Activated CD8-positive, alpha-beta memory T cell treated with anti-CD3 and anti-CD28 coated beads, Interleukin-2, amount 50 U/mL, for 1 hour (primary cell): Measurements from ENCODE around the gene ABLIM1.
"Not testable (repeated sequence)": the region's sequence is repeated elsewhere in the genome, so short reads cannot be mapped to it uniquely, and the experiment has no call there.

Experiments
- DNase-seq: peaks from one replicate; pipeline ENCODE4 v3.0.0-alpha.2; 2020; ENCODE audit errors: extremely low read depth

The ABLIM1 gene

DNA sequence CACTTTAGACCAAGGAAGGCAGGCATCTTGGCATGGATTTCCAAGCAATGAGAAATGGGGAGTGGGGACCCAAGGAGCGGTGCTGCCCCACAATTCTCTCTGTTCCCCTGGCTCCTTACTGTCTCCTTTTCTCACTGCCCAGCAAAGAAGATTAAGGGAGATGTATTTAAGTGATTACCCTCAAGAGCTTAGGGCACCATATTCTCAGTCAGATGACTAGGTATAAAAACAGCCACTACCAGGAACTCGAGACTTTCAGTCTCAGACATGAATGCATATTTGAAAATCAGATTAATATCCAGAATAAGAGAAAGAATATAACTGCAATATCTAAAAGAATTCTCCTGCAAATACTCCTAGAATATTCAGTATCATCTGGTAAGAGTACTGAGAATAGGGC, at the start of gene ABLIM1:
ABLIM1 (minus strand) TSS at position 101 of the 400 bp plus-strand sequence; CDS start at position 26, 75 bp downstream.
- no peak for DNase-seq

DNA sequence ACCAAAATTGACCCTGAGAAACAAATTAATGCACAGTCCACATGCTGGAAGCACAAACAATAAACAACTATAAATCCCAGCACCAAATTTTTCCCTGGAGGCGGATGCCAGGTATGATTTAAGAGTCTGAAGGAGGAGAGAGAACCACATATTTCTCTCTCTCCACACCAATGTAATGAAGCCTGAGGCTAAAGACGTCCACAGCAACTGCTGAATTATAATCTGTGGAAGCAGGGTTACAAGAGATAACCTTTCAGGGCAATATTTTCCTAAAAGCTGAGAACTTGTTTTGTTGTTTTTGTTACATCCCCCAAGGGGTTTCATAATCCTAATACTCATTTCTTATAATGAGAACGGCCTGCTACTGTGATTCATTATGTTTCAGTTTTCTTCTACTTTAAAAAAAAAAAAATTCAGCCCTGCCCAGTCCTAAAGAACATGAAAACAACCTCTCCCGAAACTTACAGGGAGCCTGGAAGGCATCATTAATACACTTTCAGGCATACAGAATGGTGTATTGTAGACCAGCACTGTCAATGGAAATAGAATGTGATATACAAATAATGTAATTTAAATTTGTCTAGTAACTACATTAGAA, 48.5 kb upstream of the ABLIM1 start:
- no peak for DNase-seq

DNA sequence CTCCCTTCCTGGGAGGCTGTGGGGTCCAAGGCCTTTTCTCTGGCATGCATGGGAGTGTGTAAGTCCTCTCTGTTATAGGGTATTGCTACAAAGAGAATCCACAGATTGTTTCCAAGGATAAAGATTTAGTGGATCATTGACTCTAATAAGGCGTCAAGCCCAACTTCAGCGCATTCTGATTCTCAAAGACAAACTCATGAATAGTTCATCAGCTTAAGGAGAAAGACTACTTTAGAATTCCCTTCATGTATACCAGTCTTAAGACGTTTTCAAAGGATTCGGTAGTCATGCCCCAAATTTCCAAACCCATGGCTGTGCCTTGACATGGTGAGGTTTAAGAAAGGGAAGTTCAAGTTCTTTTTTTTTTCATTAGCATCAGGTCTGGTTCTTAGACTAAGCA, 46.6 kb upstream of the ABLIM1 start:
- no peak for DNase-seq

DNA sequence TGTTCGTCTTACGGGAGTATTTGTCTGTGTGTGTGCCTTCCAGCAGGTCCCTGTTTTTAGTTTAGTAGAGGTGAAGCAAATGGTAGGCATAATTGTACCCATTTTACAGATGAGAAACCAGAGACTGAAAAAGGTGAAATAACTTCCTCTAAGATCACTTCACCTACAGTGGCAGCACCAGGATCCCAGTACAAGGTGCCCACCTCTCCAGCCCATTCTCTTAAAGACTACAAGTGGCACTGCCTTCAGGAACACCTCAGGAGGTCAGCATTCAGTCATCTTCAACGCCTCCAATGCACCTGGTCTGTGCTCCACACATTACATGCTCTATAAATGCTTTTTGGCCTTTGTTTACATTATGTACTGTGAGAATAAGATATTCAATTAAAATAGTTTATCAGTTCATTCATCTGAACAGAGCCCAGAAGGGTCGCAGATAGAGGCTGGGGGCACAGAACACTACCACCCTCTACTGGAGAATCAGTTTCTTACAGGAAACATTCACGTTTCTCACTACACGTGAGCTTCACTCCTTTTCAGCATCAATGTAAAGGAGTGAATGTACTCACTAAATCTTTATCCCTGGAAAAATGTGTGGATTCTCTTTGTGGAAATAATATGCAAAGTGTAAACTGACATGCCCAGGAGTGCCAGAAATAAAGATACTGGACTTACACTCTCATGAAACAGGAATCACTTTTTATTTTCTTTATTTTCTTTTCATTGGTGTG, 45.5 kb upstream of the ABLIM1 start:
- DNase-seq: no peak

DNA sequence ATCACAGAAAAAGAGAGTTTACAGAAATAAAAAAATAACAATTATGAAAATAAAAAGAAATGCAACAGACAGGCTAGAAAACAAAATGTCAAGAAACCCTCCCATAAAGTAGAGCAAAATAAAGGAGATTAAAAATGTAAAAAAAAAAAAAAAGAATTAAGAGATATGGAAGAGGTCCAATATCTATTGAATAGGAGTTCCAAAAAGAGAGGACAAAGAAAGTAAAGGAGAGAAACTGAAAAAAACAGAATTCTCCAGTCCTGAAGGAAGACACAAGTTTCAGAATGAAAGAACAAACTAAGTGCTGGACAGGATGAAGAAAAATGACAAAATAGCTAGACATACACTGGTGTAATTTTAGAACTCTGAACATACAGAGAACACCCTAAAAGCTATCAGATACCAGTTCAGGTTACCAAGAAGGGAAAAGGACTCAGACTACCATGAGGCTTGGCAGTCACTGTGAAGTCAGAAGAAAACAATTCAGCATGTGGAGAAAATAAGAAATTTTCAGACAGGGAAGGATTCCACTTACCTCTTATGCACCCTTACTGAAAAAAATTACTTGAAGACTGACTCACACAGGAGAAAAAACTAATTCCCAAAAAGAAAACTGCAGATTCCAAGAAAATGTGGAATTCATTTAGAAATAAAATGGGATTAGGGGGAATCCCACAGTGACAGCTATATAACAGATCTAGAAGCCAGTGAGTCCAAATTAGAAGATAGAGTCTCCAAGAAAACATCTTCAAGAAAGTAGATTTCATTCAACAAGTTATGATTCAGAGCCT, 40.4 kb upstream of the ABLIM1 start:
- no peak for DNase-seq

DNA sequence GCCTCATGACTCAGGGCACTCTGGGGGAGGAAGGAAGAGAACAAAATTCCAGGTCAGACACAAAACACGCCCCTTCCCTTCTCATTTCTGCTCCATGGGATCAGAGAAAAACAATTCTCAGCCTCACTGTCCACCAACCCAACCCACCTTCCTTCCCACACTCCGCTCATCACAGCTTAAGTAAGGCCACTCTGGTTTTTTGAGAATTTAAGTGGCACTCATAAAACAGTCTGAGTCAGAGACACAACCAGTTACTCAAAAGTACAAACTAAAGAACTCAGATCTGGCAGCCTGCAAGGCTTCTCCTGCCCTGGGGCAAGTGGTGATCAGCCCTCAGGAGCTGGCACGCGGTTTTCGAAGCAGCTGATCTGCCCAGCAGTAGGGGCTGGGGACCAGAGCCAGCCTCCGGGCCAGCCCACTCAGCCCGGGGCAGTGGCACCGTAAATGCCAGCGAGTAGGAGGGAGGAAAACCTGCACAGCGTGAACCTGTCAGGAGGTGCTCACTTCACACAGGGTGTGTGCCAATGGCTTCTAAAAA, 39.1 kb upstream of the ABLIM1 start:
- no peak for DNase-seq

DNA sequence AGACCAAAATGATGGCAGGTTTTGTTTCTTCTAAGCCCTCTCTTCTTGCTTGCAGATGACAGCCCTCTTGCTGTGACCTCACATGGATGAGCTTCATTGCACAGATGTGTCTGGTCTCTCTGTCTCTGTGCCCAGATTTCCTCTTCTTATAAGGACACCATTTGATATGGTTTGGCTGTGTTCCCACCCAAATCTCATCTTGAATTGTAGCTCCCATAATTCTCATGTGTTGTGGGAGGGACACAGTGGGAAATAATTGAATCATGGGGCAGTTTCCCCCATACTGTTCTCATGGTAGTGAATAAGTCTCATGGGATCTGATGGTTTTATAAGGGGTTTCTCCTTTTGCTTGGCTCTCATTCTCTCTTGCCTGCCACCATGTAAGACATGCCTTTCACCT, 38.2 kb upstream of the ABLIM1 start:
- not testable (repeated sequence) for DNase-seq

DNA sequence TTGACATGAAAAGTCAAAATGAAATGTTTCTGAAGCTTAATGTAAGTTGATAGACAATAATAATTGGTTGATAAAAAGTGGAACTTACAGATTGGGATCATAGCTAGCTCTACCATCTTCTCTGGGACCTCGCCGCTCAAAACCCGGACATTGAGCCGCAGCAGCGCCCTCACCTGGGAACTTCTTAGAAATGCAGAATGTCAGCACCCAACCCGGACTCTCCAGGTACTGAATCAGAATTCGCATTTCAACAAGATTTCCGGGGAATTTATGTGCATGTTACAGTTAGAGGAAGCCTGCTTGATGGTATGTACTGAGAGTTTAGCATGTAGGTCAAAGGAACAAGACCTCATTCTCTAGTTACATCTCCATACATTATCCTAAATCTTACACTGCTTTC, 36.7 kb upstream of the ABLIM1 start:
- DNase-seq: no peak

DNA sequence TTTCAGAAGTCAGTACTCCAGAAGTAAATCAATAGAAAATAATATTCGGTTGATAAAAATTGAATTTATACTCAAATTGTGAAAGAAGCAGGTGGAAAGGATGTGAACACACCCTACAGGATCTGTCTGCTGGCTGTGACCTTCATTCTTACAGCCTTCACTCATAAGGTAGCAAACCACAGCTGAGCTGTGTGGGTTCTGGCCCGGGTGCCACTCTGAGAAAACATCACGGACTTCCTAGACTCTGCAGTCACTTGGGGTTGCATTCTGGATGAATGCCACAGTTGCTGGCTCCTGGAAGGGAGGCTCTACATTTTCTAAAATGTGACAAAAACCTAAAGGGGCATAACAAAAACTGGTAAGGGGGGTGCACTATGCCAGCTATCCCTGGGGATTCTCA, 36.0 kb upstream of the ABLIM1 start:
- DNase-seq: no peak

DNA sequence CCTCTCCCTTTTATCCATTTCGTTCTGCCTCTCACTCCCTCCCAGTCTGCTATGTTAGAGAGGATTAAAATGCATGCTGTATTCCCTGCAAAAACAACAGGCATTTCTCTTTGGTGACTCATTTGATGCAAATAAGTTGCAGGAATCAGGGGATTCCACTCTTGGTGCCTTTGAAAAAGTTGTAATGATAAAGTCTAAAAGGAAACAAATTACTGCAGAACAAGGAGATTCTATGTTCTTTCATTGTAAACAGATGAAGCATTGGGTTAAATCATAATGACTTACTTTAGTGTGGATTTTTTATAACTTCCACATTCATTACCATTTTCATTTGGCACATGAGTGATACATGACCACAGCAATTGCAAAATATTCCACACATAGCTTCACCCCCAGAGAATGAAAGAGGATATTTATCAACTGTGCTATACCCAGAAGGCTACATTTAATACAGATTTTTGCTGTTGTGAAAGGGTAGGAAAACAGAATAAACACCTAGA, 33.4 kb upstream of the ABLIM1 start:
- DNase-seq: no peak

DNA sequence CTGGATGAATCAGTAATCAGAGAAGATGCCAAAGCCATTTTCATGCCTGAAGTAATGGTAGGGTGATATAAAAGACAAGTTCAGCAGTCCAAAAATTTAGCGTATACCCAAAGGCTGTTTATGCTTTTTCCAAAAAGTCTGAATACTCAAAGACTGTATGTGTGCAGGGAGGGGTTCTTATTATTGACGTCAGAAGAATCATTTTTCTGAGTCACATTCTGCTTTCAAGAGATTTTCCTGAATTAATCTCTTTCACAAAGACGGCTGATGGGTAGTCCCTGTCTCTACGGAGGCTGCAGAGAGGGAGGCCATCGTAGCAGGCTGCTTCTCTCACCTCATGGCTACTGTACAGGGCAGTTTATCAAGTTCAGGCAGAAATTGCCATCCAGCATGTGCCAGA, 30.7 kb upstream of the ABLIM1 start:
- no peak for DNase-seq

DNA sequence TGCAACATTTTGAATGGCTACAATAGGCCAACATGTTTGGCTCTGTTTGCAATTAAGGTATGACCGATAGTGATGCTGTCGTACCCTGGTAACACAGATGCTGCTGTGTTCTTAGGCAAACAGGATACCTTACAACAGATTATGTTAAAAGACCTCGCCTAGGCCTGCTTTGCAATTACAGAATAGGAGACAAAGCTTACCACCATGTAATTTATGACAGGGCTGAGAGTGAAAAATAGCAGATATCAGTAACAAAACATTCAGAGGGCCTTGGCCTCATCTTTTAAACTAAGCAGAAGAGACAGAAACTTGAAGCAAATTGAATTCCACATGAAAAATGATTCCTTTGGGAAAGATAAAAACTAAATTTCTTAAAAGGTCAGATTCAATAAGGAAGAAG, 29.4 kb upstream of the ABLIM1 start:
- no peak for DNase-seq

DNA sequence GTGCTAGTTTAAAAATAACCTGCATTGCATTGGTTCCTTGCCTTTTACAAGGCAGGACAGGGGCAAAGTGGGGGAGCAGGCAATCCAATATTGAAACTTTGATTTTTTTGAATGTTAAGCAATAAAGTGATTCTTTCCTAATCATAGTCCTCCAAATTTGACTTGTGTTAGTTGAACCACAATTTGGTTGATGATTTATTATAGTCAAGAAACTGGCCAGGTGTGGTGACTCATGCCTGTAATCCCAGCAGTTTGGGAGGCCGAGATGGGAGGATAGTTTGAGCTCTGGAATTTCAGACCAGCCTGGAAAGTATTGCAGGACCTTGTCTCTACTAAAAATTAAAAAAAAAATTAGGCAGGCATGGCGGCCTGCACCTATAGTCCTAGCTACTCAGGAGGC, 27.9 kb upstream of the ABLIM1 start:
- DNase-seq: no peak

DNA sequence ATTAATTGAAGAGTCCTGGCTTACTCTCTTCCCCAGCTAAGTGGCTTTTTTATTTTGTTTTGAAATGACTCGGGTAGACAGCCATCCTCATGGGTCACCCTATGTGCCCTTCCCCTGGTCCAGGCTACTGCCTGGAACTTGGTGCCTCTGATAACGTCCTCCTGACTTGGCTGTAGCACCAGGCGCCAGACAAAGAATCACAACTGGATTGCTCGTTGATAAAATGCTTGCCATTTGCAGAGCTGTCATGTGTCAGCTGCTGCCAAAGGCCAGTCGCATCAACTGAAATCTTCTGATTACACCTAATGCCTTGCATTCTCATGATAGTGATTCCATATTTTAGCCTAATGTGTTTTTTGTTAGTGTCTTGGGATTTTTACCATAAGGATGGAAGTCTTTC, 27.4 kb upstream of the ABLIM1 start:
- DNase-seq: no peak

DNA sequence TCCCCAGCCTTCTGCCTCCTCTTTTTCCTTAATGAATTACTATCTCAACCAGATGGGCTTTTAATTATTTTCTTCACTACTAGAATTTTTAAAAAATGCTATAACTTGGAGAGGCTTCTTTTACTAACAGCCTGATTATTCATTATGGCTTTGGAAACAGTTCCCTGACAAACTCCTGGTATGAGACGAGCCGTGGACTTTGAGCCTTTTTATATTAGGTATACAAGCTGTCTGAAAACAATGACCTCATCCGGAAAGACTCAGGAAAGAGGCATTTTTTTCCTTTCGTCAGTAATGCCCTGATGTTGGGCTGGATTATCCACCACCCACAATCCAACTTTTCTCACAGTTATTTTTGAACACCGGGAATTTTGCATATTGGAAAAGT, 26.7 kb upstream of the ABLIM1 start:
- DNase-seq: no peak

DNA sequence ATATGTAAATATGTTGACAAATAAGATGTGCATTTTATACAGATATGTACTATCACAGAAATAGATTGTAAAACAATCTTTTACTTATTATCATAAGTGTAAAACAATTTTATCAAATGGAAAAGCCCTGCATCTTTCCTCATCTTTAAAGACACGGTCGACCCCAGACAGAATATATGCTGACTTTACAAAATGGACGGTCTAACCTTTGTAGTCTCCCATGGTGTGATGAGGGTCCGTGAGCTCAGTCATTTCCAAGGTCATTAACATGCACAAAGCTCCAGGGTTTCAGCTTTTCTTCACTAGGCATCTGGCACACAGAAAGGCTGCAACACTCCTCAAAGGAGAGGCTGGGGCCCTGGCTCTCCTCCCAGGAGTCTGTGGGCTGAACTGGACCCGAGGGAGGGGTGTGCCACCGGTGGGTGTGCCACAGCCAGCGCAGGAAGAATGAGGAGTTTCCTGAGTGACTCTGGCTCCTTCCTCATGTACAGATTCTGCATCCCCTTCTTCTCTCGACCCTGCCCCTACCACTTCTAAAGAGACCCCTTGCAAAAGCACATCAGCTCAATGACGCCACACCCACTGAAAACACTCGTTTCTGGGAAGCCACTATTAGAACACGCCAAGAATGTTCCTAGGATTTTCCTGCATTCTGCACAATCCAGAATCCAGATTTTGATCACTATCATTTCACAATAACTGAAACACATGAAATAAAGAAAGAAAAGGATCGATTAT, 26.2 kb upstream of the ABLIM1 start:
- no peak for DNase-seq

DNA sequence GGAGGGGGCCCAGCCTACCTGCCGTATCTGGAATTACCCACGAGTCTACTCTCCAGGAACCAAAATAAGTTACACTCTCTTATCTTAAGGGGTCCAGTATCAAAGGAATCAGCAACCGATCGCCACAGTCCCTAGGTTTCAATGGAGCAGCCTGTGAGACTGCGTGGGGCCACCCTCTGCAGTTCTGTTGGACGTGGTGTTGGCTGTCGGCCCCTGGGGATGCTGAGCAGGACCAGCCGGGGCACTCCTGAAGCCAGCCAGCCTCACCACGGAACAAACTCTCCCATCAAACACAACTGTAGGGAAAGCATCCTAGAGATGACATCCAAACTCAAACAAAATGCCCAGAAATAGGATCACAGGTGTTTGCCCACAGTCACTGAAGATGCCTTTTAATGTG, 25.5 kb upstream of the ABLIM1 start:
- no peak for DNase-seq

DNA sequence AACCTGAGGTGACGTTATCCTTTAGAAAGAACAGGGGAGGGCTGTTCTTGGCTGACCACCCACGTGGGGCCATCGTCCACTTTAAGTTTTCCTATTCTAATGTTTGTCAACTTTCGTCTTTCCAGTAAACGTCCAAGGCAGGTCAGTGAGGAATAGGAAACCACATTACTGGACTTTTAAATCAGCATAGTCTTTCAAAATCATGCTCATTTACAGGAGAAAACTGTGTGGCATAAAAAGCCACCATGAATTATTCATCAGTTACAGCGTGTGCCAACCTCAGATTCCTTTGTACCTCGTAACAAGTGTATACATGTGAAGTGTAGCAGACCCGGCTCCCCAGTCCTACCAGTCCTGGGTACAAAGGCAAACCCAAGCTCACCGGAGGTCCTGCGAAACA, 25.1 kb upstream of the ABLIM1 start:
- no peak for DNase-seq

DNA sequence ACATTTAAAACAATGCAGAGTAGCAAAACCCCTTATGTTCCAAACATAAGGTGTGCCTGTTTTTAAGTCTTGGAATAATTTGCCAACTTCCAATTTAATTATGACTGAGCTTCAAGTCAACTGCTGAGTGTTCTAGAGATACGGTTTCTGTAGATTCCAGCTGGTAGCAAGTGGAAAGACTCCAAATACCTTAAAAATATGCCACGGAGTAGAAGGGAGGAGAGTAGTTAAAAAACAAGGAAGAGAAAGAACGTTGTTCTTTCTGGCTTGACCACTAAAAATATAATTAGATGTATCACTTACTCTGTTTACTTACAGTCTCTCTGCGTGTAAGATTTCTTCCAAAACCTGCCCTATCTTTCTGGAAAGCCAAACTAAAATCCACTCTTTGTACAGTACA, 24.5 kb upstream of the ABLIM1 start:
- no peak for DNase-seq

DNA sequence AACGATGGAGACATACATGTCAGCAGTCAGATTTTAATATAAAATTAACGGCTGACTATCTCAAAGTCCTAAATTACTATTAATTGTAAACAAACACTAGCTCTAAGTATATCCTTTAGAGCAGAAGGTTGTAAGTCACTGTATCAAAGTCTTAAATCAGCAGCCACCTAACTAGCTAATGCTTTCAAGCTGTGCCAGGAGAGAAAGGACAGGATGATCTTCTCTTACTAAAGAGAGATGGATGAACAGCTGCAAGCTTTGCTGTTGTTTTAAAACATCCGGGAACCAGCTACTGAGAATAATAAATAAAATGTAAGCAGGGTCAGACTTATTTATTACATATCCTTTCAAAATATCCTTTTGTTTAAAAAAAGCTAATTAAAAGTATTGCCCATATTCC, 24.0 kb upstream of the ABLIM1 start:
- no peak for DNase-seq

DNA sequence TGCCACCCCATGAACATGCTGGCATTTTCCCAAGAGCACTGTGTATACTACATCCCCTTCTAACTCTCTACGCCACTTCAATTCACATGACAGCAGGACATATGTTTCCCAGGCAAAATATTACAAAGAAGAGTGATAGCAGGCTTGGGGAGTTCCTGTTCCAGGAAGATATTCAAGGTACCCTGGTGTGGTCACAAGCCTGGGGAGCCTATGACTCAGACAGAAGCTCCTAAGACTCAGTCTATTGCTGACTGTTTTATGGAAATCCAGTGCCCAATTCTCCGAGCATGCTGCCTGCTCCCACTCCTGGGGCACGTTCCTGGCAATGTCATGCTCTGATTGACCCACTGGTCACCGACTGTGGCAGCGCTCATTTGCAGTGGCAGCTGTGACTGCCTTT, 23.5 kb upstream of the ABLIM1 start:
- no peak for DNase-seq

DNA sequence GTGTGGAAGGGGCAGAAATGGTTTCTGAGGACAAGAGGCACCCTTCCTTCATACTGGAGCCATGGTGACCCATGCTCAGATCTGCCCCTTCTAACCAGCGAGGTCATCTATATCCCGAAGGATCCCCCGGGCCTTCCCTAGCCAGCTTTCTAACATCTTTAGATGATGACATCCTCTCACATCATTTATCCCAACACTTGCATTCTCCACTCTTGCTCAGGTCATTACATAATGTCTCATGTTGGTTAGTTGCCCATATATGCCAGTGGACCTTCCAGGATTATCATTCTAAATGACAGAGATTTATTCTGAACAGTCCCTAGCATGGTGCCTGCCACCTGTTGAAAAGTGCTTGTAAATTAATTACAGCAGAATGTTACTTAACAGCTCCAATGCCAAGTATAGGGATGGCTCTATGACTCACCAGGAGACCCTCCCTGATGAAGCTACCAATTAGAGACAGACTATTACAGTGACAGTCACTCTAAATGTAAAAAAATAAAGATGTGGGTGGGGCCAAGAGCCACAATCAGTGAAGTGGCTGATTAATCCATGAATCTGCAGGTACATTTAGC, 22.6 kb upstream of the ABLIM1 start:
- DNase-seq: no peak
